ENCODE data around the gene KCNAB3. TPM values are rescaled to one million over a fixed set of nuclear protein-coding genes. Genes with fewer than 3 reads are reported as not detected.

KCNAB3 gene
- total RNA-seq, 1 donor from 2014 or later: 0.29 TPM

GRCh38 chr17:7894866-7895265 lies 34.8 kb downstream of the KCNAB3 start:
- H3K27me3 ChIP-seq (ENCODE audit: control insufficient read depth, insufficient read depth, low read length): no peaks in the 10 kb centered on the region
- peaks cover 10% of the 10 kb centered on the region for H3K36me3 ChIP-seq (ENCODE audit: control insufficient read depth, insufficient read depth, low read length)
- no peak for DNase-seq (ENCODE audit: low read depth)
- no peak overlapping the region for H3K4me3 ChIP-seq (ENCODE audit: low read depth, low read length)
- TF ChIP-seq CTCF (IDR thresholded peaks at IDR 0.05; ENCODE audit: insufficient read depth, low read length, poor library complexity, severe bottlenecking): no peak

GRCh38 chr17:7894226-7894625 lies 35.4 kb downstream of the KCNAB3 start:
- peaks cover 10% of the 10 kb centered on the region for H3K36me3 ChIP-seq (ENCODE audit: control insufficient read depth, insufficient read depth, low read length)
- TF ChIP-seq CTCF (IDR thresholded peaks at IDR 0.05; ENCODE audit: insufficient read depth, low read length, poor library complexity, severe bottlenecking): no peak
- H3K27me3 ChIP-seq (ENCODE audit: control insufficient read depth, insufficient read depth, low read length): no peaks in the 10 kb centered on the region
- no peak for DNase-seq (ENCODE audit: low read depth)
- no peak overlapping the region for H3K4me3 ChIP-seq (ENCODE audit: low read depth, low read length)

GRCh38 chr17:7893187-7893880 lies 36.3 kb downstream of the KCNAB3 start:
- DNase-seq (ENCODE audit: low read depth): no peak
- Histone ChIP-seq H3K27me3 (ENCODE audit: control insufficient read depth, insufficient read depth, low read length) (no peaks in the 10 kb centered on the region), H3K36me3 (ENCODE audit: control insufficient read depth, insufficient read depth, low read length) (peaks cover 10% of the 10 kb centered on the region), H3K4me3 (ENCODE audit: low read depth, low read length) (no peak overlapping the region)
- TF ChIP-seq CTCF (IDR thresholded peaks at IDR 0.05; ENCODE audit: insufficient read depth, low read length, poor library complexity, severe bottlenecking): no peak

GRCh38 chr17:7889166-7889955 lies 40.3 kb downstream of the KCNAB3 start:
- peaks cover 9% of the 10 kb centered on the region for H3K36me3 ChIP-seq (ENCODE audit: control insufficient read depth, insufficient read depth, low read length)
- TF ChIP-seq CTCF (IDR thresholded peaks at IDR 0.05; ENCODE audit: insufficient read depth, low read length, poor library complexity, severe bottlenecking): peak; percentile 46
- DNase-seq (ENCODE audit: low read depth): peak; percentile 67
- H3K27me3 ChIP-seq (ENCODE audit: control insufficient read depth, insufficient read depth, low read length): no peaks in the 10 kb centered on the region
- no peak overlapping the region for H3K4me3 ChIP-seq (ENCODE audit: low read depth, low read length)

- DNase-seq (ENCODE audit: low read depth): no peak
- Histone ChIP-seq H3K36me3 (ENCODE audit: control insufficient read depth, insufficient read depth, low read length) (peaks cover 6% of the 10 kb centered on the region), H3K4me3 (ENCODE audit: low read depth, low read length) (peak within 1 kb of the TSS; percentile 36), H3K27me3 (ENCODE audit: control insufficient read depth, insufficient read depth, low read length) (no peaks in the 10 kb centered on the region)
- no peak for TF ChIP-seq CTCF (IDR thresholded peaks at IDR 0.05; ENCODE audit: insufficient read depth, low read length, poor library complexity, severe bottlenecking)
These were observed 41.3 kb downstream of the KCNAB3 start, which contains the start of gene CHD3 for GRCh38 chr17:7888184-7888920. TSS of gene CHD3 (plus strand) at chr17:7888789. CDS start at chr17:7889001, 212 bp downstream.

Data from kidney epithelial cell (primary cell).